ENCODE results near the gene PFDN5.
"Not testable (repeated sequence)": the region's sequence is repeated elsewhere in the genome, so short reads cannot be mapped to it uniquely, and the experiment has no call there.

Gene PFDN5

GRCh38 chr12:53287741-53288216, 7.6 kb upstream of the PFDN5 start:
- no peak for FAIRE-seq

GRCh38 chr12:53288322-53288721, 7.0 kb upstream of the PFDN5 start:
- FAIRE-seq: no peak

DNA sequence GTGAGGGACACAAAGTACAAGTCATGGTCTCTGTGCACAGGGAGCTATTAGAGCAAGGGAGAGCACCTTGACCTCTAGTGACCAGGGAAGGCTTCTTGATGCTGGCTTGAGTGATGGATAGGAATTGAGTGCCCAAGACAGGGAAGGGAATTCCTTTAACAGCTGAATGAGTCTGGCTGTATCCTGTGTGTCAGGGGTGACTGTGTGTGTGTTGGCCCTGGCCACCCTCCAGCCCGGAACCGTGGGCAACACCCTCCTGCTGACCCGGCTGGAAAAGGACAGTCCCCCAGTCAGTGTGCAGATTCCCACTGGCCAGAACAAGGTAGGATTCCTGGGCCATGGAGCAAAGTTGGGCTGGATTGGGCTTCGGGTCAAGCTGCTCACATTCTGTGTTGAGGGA, 5.5 kb upstream of the PFDN5 start:
- FAIRE-seq: no peak

GRCh38 chr12:53290661-53291060, 4.7 kb upstream of the PFDN5 start:
- no peak for FAIRE-seq

DNA sequence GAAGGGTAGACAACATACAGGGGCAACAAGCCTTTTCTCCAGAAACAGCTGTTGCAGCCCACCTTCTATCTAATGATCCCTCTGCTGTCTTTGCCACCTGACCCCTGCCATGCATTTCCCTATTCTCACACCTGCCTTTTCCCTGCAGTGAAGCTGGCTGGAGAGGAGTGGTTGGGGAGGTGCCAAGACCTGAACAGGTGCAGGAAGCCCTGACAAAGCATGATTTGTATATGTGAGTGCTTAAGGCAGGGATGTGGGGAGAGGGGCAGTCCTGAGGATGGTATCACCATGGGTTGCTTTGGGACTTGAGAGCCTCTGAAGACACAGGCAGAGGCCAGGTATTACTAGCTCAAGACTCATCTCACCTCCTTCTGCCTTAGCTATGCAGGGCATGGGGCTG, 2.9 kb upstream of the PFDN5 start:
- no peak for FAIRE-seq

DNA sequence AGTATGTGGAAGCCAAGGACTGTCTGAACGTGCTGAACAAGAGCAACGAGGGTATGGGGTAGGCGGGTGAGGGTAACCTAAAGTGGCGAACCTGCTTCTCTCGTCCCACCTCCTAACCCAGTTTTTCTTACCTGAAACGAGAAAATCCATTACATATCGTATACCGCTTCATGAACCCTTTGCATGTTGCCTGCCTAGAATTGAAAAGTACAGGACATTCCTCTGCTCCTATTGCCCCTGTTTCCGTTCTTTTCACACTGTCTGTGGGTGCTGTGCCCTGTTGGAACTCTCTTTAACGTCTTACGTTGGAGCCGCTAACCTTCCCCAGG, 513 bp downstream of the PFDN5 start:
- no peak for FAIRE-seq

DNA sequence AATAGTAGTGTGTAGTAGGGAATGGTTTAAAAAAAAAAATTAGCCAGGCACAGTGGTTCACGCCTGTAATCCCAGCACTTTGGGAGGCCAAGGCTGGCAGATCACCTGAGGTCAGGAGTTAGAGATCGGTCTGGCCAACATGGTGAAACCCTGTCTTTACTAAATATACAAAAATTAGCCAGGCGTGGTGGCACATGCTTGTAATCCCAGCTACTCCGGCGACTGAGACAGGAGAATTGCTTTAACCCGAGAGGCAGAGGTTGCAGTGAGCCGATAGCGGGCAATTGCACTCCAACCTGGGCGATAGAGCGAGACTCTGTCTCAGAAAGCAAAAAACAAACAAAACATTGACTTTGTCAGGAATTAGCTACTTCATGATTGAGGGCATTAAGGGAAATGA, 1.8 kb downstream of the PFDN5 start:
- not testable (repeated sequence) for FAIRE-seq

GRCh38 chr12:53298164-53298563, 2.8 kb downstream of the PFDN5 start:
- no peak for FAIRE-seq

- no peak for FAIRE-seq
Measured at GRCh38 chr12:53299101-53299453, 3.7 kb downstream of the PFDN5 start.

GRCh38 chr12:53299454-53300180, 4.3 kb downstream of the PFDN5 start, which contains the start of gene MYG1:
Gene MYG1 (plus strand): TSS chr12:53299695. CDS start chr12:53299738, 43 bp downstream.
- no peak for FAIRE-seq

- no peak for FAIRE-seq
Measured at GRCh38 chr12:53300187-53300586, 4.8 kb downstream of the PFDN5 start.

DNA sequence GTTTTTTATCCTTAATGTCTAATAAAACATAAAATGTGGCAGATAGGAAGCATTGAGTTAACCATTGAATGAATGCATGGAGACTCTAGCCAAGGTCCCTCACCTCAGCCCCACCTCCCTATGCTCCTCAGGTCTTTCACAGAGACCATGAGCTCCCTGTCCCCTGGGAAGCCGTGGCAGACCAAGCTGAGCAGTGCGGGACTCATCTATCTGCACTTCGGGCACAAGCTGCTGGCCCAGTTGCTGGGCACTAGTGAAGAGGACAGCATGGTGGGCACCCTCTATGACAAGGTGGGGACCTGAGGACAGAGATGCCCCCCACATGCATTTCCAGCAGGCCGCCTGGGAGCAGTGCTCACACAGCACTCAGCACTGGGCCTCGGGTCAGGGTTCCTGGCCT, 7.6 kb downstream of the PFDN5 start:
- FAIRE-seq: no peak

- no peak for FAIRE-seq
Measured at GRCh38 chr12:53306826-53307225, 11.5 kb downstream of the PFDN5 start.

GRCh38 chr12:53308276-53308675, 12.9 kb downstream of the PFDN5 start:
- FAIRE-seq: no peak

DNA sequence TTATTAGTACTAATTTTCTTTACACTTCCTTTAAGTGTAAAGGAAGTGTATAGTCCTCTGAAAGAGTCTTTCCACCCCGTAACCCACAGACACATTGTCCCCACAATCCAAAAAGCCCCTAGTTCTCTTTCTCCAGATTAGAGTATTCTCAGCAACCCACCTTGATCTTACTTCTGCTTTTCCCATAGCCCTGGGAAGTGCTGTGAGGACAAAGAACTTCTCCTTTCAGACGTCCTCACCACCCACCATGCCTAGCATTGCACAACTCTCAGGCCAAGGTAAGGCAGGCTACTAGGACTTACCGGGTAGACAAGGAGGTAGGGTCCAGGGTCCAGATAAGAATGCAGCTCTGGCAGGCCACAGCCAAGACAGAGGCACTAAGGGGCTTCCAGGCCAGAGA, 18.7 kb downstream of the PFDN5 start:
- no peak for FAIRE-seq

DNA sequence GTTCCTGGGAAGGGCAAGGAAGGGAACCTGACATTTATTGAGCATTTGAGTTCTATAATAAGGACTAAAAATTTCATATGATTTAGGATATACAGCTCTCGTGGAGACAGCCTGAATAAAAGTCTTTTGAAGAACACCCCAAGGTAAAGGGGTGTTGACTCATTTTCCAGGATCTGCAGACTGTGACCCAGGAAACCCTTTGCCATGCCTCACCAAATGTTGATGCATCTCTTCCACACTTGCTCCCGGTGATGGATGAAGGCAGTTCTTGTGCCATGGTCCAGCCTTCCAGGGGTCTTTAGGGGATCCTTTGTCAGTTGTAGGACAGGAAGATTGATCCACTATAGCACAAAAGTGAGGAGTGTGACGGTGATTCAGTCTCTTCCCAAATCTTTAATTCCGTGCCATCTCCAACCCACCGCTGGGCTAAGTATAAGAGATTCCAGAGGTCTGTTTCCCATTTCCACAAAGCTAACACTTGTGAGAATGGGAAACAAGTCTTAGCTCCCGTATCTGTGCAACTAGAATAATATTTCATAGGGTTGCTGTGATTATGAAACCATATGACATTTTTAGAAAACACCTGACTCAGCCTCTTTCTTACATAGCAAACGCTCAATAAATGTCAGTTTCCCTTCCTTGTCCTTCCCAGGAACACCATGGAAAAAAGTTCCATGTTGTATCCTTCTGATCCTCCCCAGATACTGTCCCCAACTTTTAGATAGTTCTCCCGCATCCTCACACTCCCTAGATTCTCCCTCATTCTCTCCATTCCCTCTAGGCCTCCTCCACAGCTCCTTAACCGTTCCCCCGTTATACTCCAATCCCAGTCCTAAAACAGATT, 25.2 kb downstream of the PFDN5 start:
- FAIRE-seq: no peak

DNA sequence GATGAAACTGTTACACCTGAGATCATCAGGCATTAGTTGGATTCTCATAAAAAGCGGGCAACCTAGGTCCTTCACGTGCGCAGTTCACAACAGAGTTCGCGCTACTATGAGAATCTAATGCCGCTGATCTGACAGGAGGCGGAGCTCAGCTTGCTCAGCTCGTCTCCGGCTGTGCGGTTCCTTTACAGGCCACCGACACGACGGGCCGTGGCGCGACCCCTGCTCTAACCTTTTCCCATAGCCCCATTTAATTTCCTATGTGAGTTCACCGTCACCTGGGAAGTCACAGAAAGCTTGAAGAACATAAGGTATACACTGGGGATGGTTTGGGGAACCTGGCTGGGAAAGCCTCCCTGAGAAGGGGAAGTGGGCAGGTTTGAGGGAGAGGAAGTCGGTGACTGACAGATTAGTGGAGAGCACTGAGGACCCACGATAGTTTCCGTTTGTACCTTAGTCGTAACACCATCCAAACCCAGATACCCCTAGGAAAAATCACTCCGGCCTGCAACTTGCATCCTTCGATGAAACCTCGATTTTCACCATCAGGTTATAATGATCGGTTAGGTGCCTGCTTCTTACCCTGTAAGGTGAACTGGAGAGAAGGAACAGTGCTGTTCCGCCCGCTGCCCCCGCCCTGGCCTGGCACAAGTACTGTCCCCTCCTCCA, 28.9 kb downstream of the PFDN5 start:
- FAIRE-seq: no peak

DNA sequence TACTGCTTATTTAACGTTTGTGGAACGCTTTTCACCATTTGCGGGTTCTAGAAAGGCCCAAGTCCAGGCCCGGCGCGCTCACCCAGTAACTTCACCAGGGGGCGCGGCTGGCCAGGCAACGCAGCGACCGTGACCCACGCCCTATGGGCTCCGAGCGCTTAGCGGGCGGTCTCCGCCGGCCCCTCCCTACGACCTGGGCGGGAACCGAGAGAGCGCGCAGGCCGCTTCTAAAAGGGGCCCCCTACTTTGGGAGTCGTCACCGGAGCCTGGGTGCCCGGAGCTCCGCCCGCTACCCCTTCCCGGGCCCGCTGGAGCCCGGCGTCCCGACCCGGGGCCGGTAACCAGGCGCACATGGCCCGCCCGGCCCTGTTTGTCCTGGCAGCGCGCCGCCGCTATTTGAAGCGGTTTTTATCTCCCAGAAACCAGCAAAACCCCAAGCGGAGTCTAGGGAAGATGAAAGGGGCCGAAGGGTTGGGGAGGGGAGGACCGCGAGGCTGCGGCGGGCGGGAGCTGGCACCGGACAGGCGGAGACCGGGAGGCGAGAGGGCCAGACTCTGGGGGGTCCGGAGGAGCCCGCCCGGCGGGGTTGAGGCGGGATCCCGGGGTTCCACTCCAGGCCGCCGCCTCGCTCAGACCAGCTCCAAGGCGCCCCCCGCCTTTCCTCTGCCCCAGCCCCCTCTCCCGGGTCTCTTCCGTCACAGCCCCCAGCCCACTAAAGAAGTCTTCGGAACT, 29.6 kb downstream of the PFDN5 start:
- FAIRE-seq: no peak

- FAIRE-seq: no peak
Measured at GRCh38 chr12:53325511-53326061, 30.2 kb downstream of the PFDN5 start.

GRCh38 chr12:53326460-53327185, 31.3 kb downstream of the PFDN5 start:
- no peak for FAIRE-seq

- FAIRE-seq: no peak
Measured at GRCh38 chr12:53327435-53328042, 32.2 kb downstream of the PFDN5 start.

DNA sequence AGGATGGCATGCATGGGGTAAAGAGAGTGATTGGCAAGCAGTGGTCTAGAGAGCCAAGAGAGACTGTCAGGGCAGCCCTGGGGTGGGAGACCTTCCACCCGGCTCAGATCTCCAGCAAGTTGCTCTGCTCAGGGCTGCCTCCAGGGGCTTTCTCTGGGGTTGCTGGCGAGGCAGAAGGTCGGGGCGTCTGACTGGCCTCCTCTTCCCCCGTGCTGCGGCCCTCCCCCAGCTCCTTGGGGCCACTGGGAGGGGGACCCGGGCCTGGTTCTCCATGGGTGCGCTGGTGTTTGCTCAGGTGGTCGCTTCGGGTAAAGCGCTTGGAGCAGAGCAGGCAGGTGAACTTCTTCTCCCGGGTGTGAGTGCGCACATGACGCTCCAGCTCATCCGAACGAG, 32.7 kb downstream of the PFDN5 start:
- FAIRE-seq: no peak

Measured in TTC549 (cell line).